Activated T-helper 1 cell treated with Interleukin-2 at 50 U/mL for 16 hours (primary cell): Measurements from ENCODE around the gene GUCY2C.
A peak's percentile ranks its signal among the peaks of the same experiment; 100 is the strongest.
"Not testable (repeated sequence)": the region's sequence is repeated elsewhere in the genome, so short reads cannot be mapped to it uniquely, and the experiment has no call there.

Experiments used
- DNase-seq: peaks from one replicate; pipeline ENCODE4 v3.0.0-alpha.2; 2020; ENCODE audit warnings: low read depth

The GUCY2C gene

GRCh38 chr12:14696265-14696741 lies at the start of gene GUCY2C:
Gene GUCY2C, minus strand, starts transcription at chr12:14696599. Its CDS starts 151 bp downstream, at chr12:14696448.
- no peak for DNase-seq

DNA sequence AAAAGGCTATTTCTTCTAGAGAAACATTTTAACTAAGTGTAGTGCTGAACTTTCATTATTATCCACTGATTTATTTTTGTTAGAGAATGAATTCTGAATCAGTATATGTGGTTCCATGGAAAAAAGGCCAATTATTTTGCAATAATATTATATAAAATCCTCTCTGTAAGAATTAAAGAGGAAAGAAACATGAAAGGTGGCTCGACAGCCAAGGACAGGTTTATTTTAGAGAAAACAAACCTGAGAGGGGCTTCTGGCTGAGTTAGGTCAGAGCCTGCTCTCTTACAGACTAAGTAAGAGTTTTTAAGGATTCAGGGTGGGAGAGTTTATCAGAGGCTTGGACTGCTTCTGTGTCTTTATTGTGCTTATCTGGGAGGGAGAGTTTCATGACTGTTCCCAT lies 46.7 kb upstream of the GUCY2C start:
- no peak for DNase-seq

DNA sequence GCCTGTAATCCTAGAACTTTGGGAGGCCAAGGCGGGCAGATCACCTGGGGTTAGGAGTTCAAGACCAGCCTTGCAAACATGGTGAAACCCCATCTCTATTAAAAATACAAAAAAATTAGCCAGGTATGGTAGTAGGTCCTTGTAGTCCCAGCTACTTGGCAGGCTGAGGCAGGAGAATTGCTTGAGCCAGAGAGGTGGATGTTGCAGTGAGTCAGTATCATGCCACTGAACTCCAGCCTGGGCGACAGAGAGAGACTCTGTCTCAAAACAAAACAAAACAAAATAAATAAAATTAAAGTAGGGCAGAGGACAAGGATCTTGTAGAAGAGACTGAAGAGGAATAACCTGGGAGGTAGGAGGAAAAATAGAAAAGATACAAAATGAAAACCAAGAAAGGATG lies 45.5 kb upstream of the GUCY2C start:
- no peak for DNase-seq

GRCh38 chr12:14741153-14741552 lies 44.8 kb upstream of the GUCY2C start:
- no peak for DNase-seq

GRCh38 chr12:14736441-14736840 lies 40.0 kb upstream of the GUCY2C start:
- not testable (repeated sequence) for DNase-seq

DNA sequence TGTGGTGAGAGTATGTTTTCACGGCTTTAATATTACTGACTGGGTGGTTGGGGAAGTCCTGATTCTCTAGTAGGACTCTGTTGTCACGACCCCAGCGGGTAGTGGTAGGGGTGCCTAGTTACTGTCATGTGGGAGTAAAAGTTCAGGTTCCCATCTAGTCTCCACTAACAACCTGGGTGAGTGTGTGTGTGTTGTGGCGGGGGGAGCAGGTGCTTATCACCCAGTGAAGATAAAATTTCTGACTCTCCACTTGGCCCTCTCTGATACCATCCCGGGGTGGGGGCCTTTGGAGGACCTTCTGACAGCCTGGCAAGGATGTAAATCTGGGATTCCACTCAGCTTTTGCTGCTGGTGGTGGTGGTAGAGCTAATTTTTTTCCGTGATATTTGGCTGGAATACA lies 35.4 kb upstream of the GUCY2C start:
- no peak for DNase-seq

DNA sequence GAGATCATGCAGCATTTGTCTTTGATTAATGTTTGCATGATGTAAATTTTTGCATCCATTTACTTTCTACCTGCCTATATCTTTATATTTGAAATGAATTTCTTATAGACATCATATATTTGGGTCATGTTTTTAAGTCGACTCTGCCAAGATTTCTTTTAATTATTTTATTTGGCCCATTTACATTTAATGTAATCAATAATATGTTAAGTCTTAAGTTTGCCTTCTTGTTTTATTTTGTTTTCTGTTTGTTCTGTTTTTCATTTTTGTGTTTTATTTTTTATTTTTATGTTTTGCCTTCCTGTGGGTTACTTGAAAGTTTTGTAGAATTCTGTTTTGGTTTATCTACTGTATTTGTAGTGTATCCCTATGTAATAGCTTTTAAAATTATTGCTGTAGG lies 33.2 kb upstream of the GUCY2C start:
- no peak for DNase-seq

DNA sequence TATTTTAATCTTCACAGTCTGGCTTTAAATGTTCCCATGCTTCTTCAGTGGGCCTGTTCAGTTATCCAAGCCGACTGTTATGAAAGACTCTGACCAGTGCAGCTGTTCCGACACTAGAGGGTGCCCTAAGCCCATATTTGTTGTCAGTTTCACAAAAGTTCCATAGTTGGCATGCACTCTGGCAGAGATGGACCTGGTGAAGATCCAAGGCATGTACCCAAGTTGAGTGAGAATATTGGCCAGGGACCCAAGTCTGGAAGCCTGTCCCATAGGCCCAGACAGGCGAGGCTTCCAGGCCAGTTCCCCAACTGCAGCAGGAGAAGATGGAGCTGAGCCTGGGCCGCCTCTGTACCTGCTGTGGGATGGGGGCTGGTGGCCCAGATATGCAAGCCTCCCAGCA lies 27.4 kb upstream of the GUCY2C start:
- DNase-seq = peak; percentile 13

DNA sequence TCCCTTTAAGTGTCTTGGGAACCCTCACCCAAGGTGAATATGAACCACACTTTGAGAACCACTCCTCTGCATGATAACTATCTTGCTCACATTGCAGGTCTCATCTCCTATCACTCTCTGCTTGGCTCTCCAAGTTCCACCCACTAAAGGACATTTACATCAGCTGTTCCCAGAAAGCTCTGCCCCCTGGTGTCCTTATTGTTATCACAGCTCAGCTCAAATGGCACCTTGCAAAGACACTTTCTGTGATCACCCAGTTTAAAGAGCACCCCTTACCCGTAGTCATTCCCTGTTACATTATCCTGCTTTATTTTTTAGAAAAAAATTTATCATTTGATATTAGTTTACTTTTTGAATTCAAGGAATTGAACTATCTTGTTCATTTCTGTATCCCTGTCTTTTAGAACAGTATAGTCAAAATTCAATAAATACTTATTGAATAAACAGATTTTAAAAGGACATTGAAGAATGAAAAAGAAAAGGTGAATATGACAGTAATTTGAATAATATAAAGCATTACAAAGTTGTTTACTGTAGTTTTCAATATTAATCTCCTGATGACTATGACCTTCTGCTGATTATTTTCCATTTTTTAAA lies 20.5 kb upstream of the GUCY2C start:
- DNase-seq = peak; percentile 3

- no peak for DNase-seq
These were observed 18.0 kb upstream of the GUCY2C start for GRCh38 chr12:14714437-14714836.

DNA sequence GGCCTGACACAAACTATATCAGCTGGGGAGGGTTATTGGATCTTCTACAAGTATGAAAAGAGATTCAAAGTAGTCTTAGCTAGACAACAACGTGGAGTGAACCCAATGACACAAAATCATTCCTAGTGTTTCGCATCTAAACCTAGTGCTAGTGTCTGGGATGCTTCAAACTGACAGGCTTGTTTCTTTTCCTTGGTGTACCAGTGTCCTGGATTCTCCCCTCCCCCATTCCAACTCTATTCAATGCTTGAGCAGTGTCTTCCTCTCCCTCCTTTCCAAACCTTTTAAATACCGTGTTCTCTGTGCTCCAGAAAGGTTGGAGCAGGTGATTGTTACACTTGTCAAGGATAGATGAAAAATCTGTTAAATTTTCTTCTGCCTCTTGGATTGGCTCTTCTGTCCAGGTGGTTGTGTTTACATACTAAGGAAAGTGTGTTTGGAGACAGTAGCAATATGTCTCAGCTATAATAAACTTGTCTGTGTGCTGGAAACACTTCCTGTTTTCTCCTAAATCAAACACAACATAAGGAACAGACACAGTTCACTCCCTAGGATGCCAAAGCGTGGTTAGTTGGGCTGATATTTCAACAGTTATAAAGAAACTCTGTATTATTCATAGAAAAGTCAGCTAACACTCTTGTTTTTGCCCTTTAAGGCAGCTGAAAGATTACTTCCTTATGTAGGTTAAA lies 14.4 kb upstream of the GUCY2C start:
- DNase-seq = no peak

DNA sequence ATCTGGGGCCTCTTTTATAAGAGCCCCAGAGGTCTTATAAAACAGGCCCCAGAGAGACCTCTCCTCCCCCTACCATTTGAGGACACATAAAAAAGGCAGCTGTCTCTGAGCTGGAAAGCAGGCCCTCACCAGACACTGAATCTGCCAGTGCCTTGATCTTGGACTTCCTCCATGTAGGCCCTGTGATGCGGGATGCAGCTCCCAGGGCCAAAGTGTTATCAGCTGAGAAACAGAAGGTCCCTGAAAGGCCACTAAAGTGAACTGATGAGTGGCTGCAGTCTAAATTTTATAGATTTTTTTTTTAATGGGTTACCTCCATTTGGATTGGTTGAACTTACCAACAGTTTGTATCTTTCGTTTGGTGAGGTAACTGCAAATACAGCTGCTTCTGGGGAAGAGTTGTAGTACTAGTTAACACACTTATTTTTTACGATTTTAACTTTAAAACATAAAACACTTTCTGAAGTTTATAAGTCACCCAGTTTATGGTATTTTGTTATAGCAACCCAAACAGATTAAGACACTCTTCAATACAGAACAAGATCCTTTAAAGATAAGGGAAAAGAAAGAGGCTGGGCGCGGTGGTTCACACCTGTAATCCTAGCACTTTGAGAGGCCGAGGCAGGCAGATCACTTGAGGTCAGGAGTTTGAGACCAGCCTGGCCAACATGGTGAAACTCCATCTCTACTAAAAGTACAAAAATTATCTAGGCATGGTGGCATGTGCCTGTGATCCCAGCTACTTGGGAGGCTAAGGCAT lies 5.6 kb upstream of the GUCY2C start:
- DNase-seq = no peak

DNA sequence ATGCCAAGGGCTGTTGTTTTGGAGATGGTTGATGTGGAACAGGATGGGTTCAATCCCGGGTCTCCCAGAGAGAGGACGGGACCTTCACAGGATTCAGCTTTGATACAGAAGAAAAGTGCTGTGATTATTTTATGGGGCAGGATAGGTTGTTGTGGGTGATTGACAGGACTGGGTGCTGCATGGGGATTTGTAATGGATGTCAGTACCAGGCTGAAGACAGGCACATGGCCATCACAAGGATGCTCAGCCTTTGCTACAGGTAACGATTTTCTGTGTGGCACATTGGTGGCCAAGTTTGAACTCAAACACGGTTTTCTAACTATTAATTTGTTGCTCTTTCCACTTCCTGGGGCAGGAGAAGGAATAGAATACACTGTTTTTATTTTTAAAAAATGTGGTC lies 4.5 kb upstream of the GUCY2C start:
- no peak for DNase-seq

GRCh38 chr12:14699923-14700322 lies 3.5 kb upstream of the GUCY2C start:
- no peak for DNase-seq

DNA sequence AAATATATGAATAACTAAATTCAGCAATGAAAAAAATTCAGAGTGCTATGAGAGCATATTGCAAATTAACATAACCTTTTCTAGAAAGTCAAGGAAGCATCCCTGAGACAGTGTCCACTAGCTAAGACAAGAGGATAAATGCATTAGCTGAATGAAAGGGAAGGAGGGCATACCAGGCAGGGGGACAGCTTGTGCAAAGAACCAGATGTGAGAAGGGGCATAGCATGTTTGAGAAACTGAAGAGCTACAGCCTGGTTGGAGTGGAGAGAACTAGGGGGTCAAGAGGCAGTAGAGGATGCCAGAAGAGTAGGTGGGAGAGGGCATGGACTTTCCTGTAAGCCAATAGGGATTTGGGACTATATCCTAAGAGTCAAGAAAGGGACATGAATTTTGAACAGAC lies 2.2 kb upstream of the GUCY2C start:
- no peak for DNase-seq

DNA sequence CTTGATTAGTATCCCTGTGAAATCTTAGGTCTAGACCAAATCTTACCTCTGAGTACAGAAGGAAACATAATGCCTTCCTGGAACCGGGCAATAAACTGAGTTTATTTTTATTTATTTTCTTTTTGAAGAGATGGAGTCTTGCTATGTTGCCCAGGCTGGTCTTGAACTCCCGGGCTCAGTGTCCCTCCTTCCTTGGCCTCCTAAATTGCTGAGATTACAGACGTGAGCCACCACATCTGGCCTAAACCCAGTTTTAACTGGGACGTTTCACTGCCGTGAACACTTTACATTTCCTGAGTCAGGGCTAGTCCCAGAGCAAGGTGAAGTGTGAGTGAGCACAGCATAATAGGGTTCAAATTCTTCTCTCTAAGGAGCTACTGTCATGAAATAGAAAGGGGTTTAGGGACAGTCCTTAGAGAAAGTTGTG lies 671 bp downstream of the GUCY2C start:
- no peak for DNase-seq

DNA sequence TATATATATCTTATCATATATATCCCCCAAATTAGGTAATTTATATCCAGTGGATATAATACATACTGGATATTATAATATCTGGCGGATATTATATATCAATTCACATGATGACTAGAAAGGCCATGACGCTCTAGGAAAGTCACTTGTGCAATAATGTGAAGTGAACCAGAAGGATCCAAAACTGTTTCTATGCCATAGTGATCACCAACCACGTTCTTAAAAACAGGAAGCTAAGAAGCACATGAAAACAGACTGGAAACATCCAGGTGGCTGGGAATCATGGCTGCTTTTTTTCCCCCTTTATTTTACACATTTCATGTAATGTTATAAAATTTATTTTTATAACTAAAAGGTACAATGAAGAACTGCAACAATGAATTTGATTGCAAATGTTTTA lies 1.4 kb downstream of the GUCY2C start:
- no peak for DNase-seq

DNA sequence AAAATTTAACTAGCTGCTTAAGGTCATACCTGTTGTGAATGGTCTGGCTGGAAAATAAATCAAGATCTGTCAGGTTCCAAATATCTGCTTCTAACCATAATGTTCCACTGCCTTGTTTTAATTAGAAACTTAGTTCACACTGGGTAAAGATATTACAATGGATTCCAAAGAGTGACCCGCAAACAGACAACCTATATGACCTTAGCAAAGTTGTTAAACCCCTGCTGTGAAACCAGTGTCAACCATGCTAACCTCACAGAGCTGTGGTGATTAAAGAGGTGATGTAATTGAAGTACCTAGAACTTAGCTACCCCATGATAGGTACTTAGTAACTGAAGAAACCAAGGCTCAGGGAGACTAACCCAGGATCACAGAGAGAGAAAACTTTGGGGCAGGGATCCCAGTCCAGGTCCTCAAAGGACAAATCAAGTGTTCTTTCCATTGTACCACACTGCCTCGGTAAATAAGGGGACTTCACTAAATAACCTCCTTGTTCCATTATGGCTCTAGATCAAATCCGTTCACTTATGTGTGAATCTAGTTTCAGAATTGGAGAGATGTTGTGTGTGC lies 2.2 kb downstream of the GUCY2C start:
- no peak for DNase-seq

DNA sequence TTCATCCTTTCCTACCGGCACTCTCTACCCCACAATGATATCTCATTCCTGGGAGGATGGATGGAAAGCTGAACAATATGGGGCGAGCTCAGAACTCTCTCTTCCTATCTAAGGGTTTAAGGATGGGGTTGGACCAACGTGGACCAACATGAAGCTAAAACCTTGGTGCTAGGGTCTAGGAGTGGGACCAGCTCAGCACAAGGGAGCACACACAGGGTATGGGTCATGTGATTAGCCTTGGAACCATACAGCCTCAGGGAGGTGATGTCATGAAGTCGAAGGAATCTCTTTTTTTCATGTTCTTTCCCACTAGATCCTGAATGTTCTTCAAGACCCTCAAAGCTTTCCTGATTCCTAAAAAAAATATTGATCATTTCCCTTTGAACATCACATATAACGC lies 3.3 kb downstream of the GUCY2C start:
- DNase-seq = no peak

DNA sequence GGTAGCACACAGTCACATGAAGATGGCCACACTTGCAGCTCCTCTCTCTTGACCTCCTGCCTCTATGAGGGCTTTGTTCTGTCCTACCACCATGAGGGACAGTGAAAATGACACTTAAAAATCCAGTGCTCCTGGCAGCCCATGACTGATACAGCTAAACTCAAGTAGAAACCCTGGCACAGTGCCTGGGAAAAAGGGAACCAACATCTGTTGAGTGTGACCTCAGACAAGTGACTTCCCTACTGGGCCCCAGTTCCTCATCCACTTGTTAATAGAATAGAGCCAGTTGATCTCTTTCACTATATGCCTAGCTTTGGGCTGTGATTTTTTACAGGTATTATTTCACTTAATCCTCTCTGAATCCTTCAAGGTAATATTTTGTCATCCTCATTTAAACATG lies 4.8 kb downstream of the GUCY2C start:
- no peak for DNase-seq

DNA sequence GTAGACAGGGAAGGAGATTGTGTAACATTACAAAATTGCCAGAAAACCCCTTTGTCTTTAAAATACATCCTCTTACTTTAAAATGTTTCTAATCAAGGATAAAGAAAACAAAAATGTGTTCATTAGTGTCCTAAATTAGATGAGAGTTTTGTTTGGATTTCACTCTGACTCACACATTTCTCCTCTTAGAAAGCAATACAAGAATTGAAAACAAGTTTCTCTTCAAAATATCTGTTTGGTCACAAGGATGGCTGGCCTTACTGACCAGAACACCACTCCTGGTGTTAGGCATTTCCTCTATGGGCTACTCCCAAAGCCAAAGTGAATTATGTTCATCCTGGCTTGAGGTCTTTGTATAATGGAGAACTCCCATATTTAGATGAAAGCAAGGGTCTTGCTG lies 6.4 kb downstream of the GUCY2C start:
- DNase-seq = no peak

GRCh38 chr12:14689144-14689543 lies 7.3 kb downstream of the GUCY2C start:
- DNase-seq = no peak

GRCh38 chr12:14682231-14682630 lies 14.2 kb downstream of the GUCY2C start:
- DNase-seq = not testable (repeated sequence)
